NK-92 (cell line): Measurements from ENCODE around the gene LIPA.
"Not testable (repeated sequence)": the region's sequence is repeated elsewhere in the genome, so short reads cannot be mapped to it uniquely, and the experiment has no call there.

Experiments used
- DNase-seq: peaks from one replicate; lab custom pipeline; 2025; ENCODE audit not compliant: unreplicated experiment; lab: John Stamatoyannopoulos, UW

Gene LIPA

DNA sequence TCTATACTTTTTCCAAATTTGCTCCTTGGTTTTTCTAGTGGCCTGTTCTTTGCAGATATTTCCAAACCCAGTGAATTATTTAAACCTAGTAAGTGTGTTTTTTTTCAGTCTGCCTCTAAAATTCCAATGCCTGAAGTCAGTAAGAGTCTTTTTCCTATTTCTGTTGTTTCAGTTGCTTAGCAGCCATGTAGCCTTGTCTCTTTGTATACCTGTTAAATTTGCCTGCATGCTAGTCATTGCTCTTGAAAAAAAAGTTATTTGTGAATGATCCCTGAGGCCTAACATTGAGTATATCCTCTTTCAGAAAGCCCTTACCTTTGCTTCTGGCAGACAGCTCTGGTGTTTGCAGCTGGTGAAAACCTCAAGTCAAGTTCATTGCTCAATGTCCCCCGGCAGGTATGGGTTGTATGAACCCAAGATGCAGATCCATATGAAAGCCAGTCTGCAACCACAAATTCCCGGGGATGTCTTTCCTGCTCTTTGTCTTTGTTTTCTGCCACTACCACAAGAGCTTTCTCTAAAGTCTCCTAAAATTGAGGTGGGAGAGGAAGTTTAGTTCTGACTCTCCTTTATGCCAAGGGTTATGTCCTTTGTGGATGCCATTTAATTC, 80.2 kb downstream of the LIPA start:
- DNase-seq: no peak

DNA sequence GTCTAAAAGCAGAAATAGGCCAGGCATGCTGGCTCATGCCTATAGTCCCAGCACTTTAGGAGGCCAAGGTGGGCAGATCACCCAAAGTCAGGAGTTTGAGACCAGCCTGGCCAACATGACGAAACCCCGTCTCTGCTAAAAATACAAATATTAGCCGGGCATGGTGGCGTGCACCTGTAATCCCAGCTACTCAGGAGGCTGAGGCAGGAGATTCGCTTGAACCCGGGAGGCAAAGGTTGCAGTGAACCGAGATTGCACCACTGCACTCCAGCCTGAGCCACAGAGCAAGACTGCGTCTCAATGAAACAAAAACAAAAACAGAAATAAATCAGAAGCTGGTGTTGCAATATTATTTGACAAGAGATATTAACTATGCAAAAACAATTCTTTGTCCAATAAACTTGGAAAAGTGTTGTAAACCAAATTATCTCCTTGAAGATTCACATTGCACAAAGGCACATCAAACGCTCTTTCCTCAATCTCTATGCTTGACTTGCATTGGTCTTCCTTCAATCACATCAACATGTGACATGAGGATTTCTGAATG, 83.1 kb downstream of the LIPA start:
- not testable (repeated sequence) for DNase-seq

DNA sequence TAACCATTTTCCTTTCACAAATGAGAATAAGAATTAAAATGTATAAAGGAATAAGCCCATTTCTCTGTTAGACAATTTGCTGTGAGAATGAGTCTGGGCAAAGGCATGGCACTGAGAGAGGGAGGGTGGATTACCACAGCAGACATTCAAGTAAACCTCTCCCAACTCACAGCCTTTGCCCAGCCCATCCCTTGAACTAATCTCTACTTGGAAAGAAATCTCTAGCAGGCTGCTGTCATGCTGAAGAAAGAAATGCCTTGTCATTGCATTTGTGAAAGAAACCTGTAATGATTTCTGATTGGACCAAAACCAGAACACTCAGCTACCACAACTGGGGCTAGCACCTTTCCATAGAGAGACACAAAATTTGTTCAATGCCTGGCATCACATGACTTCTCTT, 83.7 kb downstream of the LIPA start:
- no peak for DNase-seq

DNA sequence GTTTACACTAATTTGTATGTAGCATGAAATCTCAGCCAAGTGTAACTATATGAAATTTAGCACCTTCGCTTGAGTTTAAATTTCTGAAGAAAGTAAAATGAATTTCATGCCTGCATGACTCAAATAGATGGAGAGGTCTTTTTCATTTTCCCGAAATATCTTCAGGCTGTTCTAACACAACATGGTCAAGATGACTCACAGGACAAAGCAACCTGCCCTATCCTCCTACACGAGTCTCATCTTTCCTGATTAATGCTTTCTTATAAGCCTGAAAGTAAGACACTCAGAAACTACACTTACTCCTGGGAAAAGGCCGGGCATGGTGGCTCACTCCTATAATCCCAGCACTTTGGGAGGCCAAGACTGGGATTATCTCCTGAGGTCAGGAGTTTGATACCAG, 85.7 kb downstream of the LIPA start:
- no peak for DNase-seq

DNA sequence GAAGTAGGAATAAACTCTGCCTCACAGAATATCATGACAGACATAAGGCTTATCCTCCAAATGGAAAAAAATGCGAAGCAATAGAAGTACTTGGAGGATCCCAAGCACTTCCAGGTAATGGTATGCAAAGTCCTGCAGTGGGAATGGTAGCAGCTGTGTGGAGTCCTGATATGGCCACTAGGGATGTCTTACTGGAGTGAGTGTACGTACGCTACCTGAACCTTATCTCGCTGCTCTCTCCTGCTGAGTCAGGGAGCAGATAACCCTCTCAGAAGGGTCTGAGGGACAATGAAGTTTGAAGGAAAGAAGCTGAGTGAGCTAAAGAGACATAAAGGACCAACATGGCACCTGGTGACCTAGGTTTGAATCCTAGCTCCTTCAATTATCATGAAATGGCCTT, 86.7 kb downstream of the LIPA start:
- DNase-seq: no peak

DNA sequence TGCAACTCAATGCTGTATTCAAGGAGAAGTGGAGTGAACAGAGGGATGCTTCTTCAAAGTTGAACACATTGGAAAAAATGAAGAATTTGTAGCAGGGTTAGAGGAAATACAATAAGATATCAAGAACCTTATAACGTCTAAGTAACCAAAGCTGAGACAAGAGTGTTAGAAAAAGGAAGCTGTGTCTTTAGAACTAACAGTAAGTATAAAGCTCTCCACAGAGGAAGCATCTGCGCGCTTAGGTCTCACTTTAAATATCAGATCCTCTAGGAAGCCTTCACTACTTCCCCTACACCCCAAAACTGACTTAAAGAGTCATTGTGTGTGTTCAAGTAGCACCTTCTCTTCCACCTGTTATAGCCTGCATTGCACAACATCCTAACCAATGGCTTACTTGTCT, 87.5 kb downstream of the LIPA start:
- no peak for DNase-seq
